Small intestine (tissue), 7 donors: ENCODE data around the gene KSR2. TPM values are rescaled to one million over a fixed set of nuclear protein-coding genes. Genes with fewer than 3 reads are reported as not detected.

Source experiments
- DNase-seq, 2 donors: peaks; one replicate each; pipeline versions ENCODE4 v3.0.0 to v3.0.0-alpha.2; 2013
- FAIRE-seq: peaks from 2 replicates; lab custom pipeline; 2012; peaks lifted over from hg19 to GRCh38; lab: Jason Lieb, UNC
- H3K27ac ChIP-seq, 3 donors: one replicate each; pipeline ENCODE4 v1.5.1; 2013; ENCODE audit warnings: low read length in 2 of 3, mild to moderate bottlenecking in 2 of 3, control low read depth in 1 of 3, inconsistent platforms in 1 of 3, low read depth in 1 of 3, moderate library complexity in 1 of 3
- H3K27me3 ChIP-seq, 3 donors: one replicate each; pipeline ENCODE4 v1.6.1; 2013; ENCODE audit warnings: low read length in 3 of 3, inconsistent platforms in 1 of 3; ENCODE audit not compliant: control insufficient read depth in 3 of 3, insufficient read depth in 3 of 3
- H3K36me3 ChIP-seq, 3 donors: one replicate each; pipeline ENCODE4 v1.6.1; 2013; ENCODE audit warnings: low read length in 3 of 3, inconsistent platforms in 1 of 3, low read depth in 1 of 3, mild to moderate bottlenecking in 1 of 3, moderate library complexity in 1 of 3; ENCODE audit not compliant: control insufficient read depth in 3 of 3, insufficient read depth in 2 of 3
- H3K4me1 ChIP-seq, 3 donors: one replicate each; pipeline ENCODE4 v1.6.1; 2013; ENCODE audit warnings: low read length in 2 of 3, inconsistent platforms in 1 of 3, low read depth in 1 of 3, mild to moderate bottlenecking in 1 of 3, moderate library complexity in 1 of 3; ENCODE audit not compliant: control insufficient read depth in 3 of 3, insufficient read depth in 2 of 3
- H3K4me3 ChIP-seq, 3 donors: one replicate each; pipeline ENCODE4 v1.5.1; 2013; ENCODE audit warnings: low read length in 3 of 3, control low read depth in 1 of 3, inconsistent platforms in 1 of 3, low read depth in 1 of 3, mild to moderate bottlenecking in 1 of 3, moderate library complexity in 1 of 3
- H3K9me3 ChIP-seq, 2 donors: one replicate each; pipeline ENCODE4 v1.6.1; 2013; ENCODE audit warnings: low read depth in 1 of 2, low read length in 1 of 2; ENCODE audit not compliant: control insufficient read depth in 2 of 2, insufficient read depth in 1 of 2
- WGBS, 3 donors: extraction: QIAGEN DNeasy Blood & Tissue Kit; methylation state at CpG; one replicate each; pipeline ENCODE4 v1.1.7; 2013; 5-methylcytosine and 5-hydroxymethylcytosine counted together
- polyA plus RNA-seq, 4 donors: library from polyadenylated mRNA; stranded (reverse) in 3 of 4; unstranded in 1 of 4; fragments of 200-250 nt in 3 of 4; fragments of 120-200 nt in 1 of 4; gene quantifications; one replicate each; pipeline versions ENCODE4 v1.2.1 to v1.2.3, GENCODE V29; 2013
- donor health status: healthy with polysubstance abuse.
- donor health status: control.
- donor health status: control.
- donor health status: Bipolar disorder and iron deficiency.
- donor health status: healthy.

Gene KSR2
- polyA plus RNA-seq, 4 donors: 0.16 to 0.33 TPM; not detected in 2

- H3K27me3 ChIP-seq: no peaks in the 10 kb centered on the region
- H3K36me3 ChIP-seq: no peaks in the 10 kb centered on the region
- DNase-seq (peak; percentile 35 to 82), FAIRE-seq (no peak)
- no peaks in the 10 kb centered on the region for H3K9me3 ChIP-seq
- H3K27ac ChIP-seq: peak overlapping the region in 2 of 3 donors; percentile 33 to 54
- whole genome bisulfite sequencing, 3 donors: 18 to 23% (median 20%) methylated on average over 13 of the region's 13 CpGs
- H3K4me1 ChIP-seq: peaks cover 0 to 7% (median 4%) of the 10 kb centered on the region in 3 donors
- no peak overlapping the region for H3K4me3 ChIP-seq
Measured at GRCh38 chr12:117685110-117685926, 283.5 kb downstream of the KSR2 start.

DNA sequence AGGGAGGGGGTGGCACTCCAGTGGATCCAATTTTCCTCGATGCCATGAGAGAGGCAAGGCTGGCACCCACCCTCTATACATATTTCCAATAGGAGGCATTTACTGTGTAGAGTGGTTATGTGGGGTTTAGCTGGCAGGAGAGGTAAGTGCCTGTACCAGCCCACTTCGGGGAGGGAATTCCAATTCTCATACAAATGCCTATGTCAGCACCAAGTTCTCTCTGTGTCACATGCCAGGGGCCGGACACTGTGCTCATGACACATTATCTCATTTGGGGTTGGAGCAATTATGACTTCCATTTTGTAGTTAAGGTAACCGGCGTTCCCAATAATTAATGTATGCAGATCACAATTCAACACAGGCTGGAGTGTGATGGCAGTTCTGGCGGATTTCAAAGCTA, 284.3 kb downstream of the KSR2 start:
- no peak for DNase-seq
- FAIRE-seq: no peak
- no peaks in the 10 kb centered on the region for H3K9me3 ChIP-seq
- 76 to 92% (median 87%) methylated on average over 6 of the region's 6 CpGs for WGBS, 3 donors
- H3K36me3 ChIP-seq: no peaks in the 10 kb centered on the region
- H3K4me1 ChIP-seq: peaks cover 0 to 7% (median 4%) of the 10 kb centered on the region in 3 donors
- no peak overlapping the region for H3K4me3 ChIP-seq
- no peaks in the 10 kb centered on the region for H3K27me3 ChIP-seq
- no peak overlapping the region for H3K27ac ChIP-seq

GRCh38 chr12:117680312-117680711, 288.5 kb downstream of the KSR2 start:
- FAIRE-seq: no peak
- no peak for DNase-seq
- WGBS, 3 donors: 60 to 75% (median 72%) methylated on average over 3 of the region's 3 CpGs

DNA sequence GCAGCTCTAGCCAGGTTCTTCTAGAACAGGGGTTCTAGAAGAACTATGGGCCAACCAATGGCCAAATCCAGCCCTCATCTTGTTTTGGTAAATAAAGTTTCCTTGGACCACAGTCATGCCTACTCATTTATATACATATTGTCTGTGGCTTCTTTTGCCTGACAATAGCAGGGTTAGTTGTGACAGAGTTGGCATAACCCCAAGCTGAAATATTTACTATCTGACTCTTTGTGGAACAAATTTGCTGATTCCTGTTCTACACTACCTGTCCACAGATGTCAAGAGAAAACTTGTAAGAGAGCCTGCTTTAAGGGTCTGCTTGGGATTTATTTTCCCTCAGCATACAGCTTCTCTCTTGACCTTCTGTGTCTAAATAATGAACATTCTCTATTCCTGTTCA, 289.0 kb downstream of the KSR2 start:
- Histone ChIP-seq H3K4me3 (no peak overlapping the region), H3K9me3 (no peaks in the 10 kb centered on the region), H3K27ac (no peak overlapping the region), H3K27me3 (no peaks in the 10 kb centered on the region), H3K4me1 (no peaks in the 10 kb centered on the region), H3K36me3 (no peaks in the 10 kb centered on the region)
- no peak for DNase-seq
- FAIRE-seq: no peak

More at GRCh38 chr12:117680312-117680711, 288.5 kb downstream of the KSR2 start:
- Histone ChIP-seq H3K4me3 (no peak overlapping the region), H3K9me3 (no peaks in the 10 kb centered on the region), H3K27ac (no peak overlapping the region), H3K4me1 (peaks cover 0 to 2% (median under 1%) of the 10 kb centered on the region in 3 donors), H3K27me3 (no peaks in the 10 kb centered on the region), H3K36me3 (no peaks in the 10 kb centered on the region)

GRCh38 chr12:117674763-117675162, 294.0 kb downstream of the KSR2 start:
- Histone ChIP-seq H3K27me3 (no peaks in the 10 kb centered on the region), H3K4me3 (no peak overlapping the region), H3K9me3 (no peaks in the 10 kb centered on the region), H3K4me1 (no peaks in the 10 kb centered on the region), H3K27ac (no peak overlapping the region), H3K36me3 (no peaks in the 10 kb centered on the region)
- WGBS, 3 donors: 63 to 91% (median 86%) methylated on average over 1 of the region's 1 CpG
- FAIRE-seq (no peak), DNase-seq (no peak)

GRCh38 chr12:117674313-117674712, 294.5 kb downstream of the KSR2 start:
- 83 to 91% (median 88%) methylated on average over 3 of the region's 3 CpGs for WGBS, 3 donors
- H3K27me3 ChIP-seq: no peaks in the 10 kb centered on the region
- no peaks in the 10 kb centered on the region for H3K4me1 ChIP-seq
- no peak overlapping the region for H3K27ac ChIP-seq
- no peaks in the 10 kb centered on the region for H3K36me3 ChIP-seq
- no peak overlapping the region for H3K4me3 ChIP-seq
- no peak for FAIRE-seq
- DNase-seq: no peak
- H3K9me3 ChIP-seq: no peaks in the 10 kb centered on the region

DNA sequence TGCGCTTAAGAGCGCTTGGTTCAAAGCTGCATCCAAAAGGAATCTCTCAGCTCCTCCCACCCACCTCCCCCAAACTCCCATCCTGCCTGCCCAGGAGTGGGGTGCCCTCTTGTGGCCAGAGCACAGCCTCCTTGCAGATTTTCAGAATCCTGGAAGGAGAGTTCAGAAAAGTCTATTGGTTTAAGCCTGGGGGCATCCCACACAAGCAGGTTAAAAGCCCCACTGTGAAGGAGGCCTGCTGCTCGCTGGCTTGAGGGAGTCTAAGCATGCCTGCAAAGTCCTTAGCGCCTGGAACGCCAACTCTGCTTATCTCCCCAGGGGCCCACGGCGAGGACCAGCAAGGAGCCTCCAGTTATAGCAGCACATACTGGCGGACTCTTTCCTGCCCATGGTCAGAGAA, 297.1 kb downstream of the KSR2 start:
- no peak for FAIRE-seq
- H3K9me3 ChIP-seq: no peaks in the 10 kb centered on the region
- H3K4me1 ChIP-seq: no peaks in the 10 kb centered on the region
- no peaks in the 10 kb centered on the region for H3K36me3 ChIP-seq
- peak; percentile 12 to 37 for DNase-seq
- WGBS, 3 donors: 31 to 47% (median 41%) methylated on average over 8 of the region's 8 CpGs
- no peak overlapping the region for H3K27ac ChIP-seq
- H3K27me3 ChIP-seq: peaks cover 0 to 2% (median 0%) of the 10 kb centered on the region in 3 donors
- H3K4me3 ChIP-seq: no peak overlapping the region

DNA sequence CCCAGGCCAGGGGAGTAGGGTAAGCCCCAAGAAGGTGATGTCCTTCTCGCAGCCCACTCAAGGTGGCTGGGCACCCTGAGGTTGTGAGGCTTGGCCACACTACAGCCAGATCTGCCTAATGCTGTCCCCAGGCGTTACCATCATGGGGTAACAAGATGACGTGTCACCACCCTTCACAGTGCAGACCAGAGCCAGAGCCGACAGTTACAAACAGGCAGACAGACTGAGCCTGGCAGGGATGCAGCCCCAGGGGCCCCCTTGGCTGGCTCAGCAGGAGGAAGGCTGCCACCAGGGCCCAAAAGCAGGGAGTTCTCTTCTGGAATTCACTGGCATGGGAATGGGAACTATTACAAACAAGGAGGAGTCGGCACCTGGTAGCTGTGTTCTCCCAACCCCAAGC, 304.6 kb downstream of the KSR2 start:
- Histone ChIP-seq H3K4me3 (no peak overlapping the region), H3K27me3 (peaks cover 0 to 4% (median 0%) of the 10 kb centered on the region in 3 donors), H3K36me3 (no peaks in the 10 kb centered on the region), H3K9me3 (no peaks in the 10 kb centered on the region), H3K27ac (no peak overlapping the region), H3K4me1 (no peaks in the 10 kb centered on the region)
- FAIRE-seq: no peak
- WGBS, 3 donors: 76 to 92% (median 81%) methylated on average over 5 of the region's 5 CpGs
- DNase-seq: no peak
